GM18517 (cell line): Measurements from ENCODE around the gene ABR.
"Not testable (repeated sequence)": the region's sequence is repeated elsewhere in the genome, so short reads cannot be mapped to it uniquely, and the experiment has no call there.

Experiments used
- ATAC-seq: cut with Tn5 transposase; IDR thresholded peaks from one replicate; pipeline ENCODE4 v1.9.1; 2021; ENCODE audit warnings: mild to moderate bottlenecking, moderate library complexity; ENCODE audit not compliant: unreplicated experiment

The ABR gene

DNA sequence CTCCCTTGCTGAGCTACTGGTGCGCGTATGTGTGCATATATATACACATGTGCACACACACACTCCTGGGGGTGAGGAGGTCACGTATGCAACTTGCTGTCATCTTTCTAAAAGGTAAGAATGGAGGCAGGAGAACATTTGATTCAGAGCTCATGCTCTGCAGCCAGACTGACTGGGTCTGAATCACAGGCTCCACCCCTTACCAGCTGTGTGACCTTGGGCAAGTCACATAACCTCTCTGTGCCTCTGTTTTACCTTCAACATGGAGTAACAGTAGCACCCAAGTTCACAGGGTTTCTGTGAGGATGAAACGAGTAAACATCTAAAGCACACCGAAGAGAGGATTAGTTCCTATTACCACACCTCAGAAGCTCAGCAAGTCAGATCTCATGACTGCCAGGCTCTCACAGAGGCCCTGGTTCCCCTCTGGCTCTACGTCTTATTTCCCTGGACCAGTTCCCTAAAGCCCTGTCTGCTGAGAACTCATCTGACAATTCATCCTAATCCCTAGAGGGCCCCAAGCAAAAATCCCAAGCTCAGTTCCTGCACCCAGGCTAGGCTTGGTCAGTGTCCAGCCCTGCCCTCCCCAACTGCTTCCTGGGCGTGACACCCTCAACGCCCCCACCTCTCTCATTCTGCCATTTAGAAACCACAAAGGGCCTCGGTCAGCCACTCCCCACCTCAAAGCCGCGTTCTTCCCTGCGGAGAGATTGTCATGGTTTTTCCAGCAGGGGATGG, 28.7 kb downstream of the ABR start:
- no peak for ATAC-seq

DNA sequence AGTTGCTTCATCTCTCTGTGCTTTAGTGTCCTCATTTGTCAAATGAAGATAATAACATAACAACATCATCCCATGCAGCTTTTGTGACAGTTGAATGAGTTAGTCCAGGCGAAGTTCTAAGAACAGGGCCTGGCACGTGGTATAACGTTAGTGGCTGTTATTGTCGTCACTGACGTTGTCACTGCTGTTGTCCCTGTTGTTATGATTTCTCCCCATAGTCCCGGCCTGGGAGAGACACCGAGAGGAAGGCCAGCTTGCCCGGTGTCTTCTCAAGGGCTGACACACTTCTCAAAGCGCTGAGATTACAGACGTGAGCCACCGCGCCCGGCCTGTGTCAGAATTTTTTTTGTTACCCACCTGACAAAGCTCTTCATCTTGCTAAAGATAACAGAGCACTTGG, 29.9 kb downstream of the ABR start:
- no peak for ATAC-seq

DNA sequence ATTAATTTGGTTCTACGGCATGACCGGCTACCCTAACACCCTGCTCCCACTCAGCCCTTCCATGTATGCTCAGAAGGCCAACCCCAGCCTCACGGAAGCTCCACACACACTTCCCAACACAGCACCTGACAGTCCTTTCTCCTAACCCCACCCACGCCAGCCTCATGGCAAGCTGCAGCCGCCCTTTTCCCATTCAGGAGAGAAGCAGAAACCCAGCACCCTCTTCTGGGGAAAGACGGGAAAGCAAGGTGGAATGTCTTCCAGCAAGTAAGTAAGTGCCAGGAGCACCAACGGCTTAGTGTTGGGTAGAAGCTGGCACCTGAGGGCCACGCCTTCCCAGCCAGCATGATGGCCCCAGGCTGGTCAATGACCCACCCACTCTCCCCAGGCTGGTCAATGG, 32.1 kb downstream of the ABR start:
- ATAC-seq, result no peak

DNA sequence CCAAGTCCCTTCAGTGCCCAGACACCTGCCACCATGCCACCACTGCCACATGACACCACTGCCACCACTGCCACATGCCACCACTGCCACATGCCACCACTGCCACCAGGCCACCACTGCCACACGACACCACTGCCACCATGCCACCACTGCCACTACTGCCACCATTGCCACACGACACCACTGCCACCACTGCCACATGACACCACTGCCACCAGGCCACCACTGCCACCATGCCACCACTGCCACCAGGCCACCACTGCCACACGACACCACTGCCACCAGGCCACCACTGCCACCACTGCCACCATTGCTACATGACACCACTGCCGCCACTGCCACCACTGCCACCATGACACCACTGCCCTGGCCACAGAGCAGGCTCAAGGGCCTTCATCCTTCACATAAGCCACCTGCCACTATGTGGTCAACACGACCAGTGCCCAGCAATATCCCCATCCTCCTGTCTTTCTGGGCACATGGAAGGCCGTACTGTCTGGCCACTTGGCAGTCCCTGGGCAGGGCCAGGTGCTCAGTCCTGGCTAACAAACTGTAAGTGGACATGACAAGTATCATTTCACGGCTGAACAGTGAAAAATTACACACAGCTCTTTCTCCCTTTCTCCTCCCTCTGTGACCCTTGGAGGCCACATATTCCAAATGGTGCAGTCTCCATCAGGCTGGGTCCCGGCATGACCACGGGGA, 33.1 kb downstream of the ABR start:
- ATAC-seq, result no peak

DNA sequence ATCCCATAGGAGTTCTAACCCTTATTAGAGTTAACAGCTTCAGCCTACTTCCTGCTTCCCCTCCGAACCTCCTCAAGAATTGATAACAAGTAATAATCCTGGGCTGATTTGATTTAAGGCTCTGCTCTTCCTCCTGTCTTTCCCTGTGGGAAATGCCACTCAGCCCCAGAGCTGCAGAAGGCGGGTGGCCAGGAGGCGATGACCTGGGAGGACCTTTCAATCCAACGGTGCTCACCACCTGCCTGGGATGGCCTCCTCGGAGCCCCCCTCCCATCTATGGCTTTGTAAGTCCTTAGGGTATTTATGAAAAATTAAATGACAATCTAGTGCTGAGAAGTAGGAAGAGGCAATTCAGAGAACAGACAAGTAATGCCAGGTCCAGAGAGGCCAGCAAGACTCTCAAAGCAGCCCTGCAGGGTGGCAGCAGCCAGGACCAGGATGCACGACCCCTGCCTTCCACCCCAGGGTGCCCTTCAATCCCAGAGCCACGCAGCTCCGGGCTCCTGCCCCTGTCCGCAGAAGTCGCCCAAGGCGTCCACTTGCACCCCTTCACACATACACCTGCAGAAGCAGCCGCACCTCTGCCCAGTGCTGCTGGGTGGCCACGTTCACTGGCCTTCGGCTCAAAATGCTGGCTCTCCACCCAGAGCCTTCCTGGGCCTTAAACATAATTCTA, 34.3 kb downstream of the ABR start:
- no peak for ATAC-seq

DNA sequence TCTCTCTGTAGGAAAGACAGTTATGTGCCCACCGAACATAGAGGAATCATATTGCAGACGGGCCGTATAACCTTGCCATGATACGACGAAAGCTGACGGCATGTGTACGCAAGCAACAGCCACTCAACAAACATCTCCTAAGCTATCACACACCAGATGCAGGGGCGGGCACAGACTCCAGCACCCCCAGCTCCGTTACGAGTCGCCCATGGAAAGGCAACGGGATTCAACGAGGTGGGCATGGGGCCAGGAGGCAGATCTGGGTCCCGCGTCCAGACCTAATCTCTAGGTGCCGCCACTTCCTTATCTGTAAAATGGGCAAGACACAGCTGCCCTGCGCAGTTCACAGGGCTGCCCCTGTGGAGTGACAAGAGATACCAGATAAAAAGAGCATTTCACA, 35.6 kb downstream of the ABR start:
- ATAC-seq, result no peak

DNA sequence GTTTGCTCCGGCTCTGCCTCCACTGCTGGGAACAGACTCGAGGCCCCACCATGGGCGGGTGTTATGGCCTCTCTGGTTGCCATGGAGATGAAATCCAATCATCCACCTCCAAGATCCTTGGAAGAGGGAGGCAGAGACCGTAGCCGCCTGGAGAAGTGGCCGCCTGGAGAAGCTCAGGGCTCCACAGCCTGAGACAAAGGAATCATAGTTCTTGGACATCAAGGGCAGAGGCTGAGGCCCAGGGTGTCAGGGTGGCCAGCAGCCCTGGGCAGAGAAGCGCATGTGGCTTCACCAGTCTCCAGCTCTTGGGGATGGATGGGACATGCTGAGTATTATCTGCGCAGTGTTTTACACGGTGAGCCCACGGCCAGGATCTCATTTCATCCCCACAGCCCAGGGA, 36.2 kb downstream of the ABR start:
- no peak for ATAC-seq

DNA sequence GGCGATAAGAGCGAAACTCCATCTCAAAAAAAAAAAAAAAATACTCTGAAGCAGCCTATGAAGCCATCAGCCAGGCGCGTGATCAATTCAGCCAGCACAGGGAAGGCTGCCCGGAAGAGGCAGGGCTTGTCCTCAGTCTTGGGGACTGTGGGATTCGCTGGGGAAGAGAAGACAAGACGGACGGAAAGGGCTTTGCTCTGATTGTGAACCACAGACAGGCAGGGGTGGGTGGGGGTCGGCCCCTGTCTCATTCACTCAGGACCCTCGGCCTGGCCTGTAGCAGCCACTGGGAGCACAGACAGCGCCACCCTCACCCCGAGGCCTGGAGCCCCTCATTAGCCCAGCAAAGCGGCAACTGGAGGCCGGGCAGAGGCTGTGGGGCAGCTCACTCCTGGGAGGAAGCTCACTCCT, 37.2 kb downstream of the ABR start:
- ATAC-seq, result no peak

DNA sequence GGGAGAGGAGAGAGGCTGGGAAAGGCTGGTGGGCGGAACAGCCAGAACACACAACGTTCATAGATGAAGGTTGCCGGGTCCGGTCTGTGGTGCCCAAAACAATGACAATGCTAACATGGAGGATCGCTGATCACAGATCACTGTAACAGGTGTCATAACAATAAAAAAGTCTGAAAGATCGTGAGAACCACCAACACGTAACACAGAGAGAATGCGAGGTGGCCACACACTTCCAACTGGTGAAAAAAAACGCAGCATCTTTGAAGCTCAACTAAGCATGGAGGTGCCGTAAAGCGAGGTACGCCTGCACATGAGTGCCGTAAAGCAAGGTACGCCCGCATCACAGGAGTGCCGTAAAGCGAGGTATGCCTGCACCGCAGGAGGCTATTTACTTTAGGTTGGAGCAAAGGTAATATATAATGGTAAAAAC, 42.3 kb downstream of the ABR start:
- ATAC-seq, result no peak

DNA sequence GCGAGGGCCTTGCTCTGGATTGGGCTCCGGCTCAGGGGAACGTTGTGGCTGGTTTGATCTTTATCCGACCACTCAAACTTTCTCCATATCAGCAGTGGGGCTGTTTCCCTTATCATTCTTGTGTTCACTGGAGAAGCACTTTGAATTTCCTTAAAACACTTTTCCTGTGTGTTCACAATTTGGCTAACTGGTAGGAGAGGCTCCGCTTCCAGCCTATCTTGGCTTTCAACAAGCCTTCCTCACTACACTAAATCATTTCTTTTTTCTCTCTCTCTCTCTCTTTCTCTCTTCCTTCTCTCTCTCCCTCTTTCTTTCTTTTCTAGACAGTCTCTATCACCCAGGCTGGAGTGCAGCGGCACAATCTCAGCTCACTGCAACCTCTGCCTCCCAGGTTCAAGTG, 43.0 kb downstream of the ABR start:
- ATAC-seq, result no peak

DNA sequence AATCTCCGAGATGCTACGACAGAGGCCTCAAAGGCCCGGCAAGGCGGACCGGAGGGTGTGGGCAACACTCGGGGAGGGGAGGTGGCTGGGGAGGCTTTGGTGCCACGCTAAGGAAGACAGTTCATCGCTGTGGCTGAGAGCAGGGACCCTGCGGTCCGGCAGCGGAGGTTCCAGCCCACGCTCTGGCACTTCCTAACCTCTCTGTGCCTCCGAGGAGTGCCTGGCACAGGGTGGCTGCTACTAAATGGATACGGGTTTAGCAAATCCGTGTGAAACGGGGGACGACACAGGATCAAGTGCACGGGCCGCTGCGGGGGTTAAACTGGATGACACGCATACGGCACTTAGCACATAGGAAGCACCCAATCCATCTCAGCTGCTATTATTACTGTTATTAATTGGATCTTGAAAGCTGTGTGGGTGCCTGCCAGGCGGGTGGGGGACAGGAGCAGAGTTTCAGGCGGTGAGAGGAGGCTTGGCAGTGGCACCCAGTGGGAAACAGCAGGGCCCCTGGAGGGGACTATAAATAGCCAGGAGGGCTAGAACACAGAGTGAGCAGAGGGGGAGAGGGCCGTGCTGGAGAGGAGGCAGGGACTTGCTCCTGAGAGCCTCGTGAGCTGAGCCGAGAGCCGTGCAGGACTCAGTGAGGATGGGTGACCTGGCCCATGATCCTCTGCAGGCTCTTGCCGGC, 45.0 kb downstream of the ABR start:
- ATAC-seq, result no peak

DNA sequence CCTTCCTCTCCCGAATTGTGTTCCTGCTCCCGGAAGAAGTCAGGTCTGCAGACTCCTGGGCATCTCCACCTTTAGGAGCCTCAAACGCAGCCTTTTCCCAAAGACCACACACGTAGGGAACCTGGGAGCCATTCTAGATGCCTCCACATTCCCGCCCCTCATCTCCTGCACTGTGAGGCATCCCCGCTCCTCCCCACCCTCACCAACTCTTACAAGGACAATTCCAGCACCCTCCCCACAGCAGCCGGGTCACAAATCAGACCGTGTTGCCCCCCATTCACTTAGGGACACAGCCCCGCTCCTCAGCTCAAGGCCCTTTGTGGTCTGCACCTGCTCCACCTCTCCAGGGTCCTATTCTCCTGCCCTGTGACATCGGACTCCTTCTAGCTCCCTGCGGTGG, 49.6 kb downstream of the ABR start:
- ATAC-seq, result no peak

DNA sequence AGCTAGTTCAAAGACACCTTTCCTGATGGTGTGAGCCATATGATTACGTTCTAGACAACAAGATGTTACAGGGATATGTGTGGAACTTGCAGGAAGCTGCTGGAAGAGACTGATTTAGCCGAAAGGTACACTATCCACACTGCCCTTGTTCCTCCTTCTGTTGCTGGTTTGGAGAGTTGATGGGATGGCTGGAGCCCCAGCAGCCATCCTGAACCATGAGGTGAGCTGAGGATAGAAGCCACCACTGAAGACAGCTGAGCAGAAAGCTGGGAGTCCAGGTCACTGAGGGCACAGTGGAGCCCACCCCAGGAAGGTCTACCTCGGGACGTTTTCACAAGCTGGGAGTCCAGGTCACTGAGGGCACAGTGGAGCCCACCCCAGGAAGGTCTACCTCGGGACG, 51.3 kb downstream of the ABR start:
- not testable (repeated sequence) for ATAC-seq

DNA sequence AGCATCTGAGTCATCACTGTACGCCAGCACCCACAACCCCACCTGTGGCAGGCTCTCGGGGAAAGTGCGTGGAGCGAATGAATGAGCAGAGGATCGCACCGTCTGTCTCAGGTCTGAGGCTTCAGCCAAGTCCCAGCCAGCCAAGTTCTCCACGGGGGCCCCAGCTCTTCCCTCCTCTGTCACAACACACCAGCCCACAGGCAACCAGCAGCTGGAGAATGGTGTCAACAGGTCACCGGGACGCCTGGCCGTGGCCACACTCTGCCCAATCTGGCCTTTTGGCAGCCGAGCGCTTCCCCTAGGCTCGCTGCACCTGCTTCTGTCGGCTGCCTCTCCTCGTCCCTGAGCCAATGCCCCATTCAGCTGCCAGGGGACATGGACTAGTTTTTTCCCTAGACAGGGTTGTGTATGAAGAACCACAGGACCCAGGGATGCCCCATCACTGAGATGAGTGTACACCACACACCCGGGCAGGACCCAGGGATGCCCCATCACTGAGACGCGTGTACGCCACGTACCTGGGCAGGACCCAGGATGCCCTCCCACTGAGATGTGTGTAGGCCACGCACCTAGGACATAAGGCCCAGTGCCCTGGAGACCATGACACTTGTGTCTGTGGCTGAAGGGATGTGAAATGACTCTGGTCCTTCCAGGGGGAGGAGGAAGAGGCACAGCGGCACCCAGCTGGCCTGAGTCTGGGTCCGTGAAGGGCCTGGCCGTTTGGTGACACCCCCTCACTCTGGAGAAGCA, 52.8 kb downstream of the ABR start:
- no peak for ATAC-seq

DNA sequence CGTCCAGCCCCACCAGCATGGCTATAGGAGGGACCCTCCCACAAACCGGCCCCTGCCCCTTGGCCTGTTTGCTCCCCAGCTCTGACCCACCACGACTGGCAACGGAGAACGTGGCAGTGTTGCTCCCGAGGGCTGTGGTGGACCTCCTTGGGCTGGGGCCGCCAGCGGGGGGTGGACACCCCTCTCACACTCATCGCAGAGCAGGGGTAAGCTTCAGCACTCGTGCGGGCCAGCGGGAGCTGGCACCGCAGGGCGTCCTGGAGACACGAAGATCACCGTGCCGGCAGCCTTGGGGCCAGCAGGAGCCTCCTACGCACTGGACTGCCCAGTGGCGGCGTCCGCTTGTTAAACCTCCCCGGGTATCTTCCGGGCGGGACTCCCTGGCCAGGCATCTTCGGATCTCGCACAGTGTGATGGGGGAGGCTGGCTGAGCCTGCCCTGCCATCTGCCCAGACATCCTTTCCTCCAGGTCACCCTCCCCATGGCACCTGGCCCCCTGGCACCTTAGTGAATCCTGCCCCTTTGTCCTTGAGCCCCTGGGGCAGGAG, 53.5 kb downstream of the ABR start:
- no peak for ATAC-seq

DNA sequence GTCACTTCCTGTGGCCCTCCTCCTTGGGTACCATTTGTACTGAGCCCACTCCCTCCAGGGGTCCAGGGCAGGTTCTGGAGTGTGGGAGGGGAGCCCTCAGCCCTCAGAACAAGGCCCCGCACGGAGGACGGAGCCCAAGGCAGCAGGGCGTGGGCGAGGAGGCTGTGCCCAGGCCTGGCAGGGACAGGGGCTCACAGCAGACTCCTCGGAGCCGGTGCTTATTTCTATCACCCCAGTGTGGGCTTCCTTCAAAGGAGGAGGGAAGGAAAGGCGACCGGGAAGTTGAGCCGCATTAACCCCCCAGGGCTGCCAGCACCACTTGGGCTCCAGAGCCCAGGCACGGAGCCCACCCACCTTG, 54.0 kb downstream of the ABR start:
- ATAC-seq, result no peak

DNA sequence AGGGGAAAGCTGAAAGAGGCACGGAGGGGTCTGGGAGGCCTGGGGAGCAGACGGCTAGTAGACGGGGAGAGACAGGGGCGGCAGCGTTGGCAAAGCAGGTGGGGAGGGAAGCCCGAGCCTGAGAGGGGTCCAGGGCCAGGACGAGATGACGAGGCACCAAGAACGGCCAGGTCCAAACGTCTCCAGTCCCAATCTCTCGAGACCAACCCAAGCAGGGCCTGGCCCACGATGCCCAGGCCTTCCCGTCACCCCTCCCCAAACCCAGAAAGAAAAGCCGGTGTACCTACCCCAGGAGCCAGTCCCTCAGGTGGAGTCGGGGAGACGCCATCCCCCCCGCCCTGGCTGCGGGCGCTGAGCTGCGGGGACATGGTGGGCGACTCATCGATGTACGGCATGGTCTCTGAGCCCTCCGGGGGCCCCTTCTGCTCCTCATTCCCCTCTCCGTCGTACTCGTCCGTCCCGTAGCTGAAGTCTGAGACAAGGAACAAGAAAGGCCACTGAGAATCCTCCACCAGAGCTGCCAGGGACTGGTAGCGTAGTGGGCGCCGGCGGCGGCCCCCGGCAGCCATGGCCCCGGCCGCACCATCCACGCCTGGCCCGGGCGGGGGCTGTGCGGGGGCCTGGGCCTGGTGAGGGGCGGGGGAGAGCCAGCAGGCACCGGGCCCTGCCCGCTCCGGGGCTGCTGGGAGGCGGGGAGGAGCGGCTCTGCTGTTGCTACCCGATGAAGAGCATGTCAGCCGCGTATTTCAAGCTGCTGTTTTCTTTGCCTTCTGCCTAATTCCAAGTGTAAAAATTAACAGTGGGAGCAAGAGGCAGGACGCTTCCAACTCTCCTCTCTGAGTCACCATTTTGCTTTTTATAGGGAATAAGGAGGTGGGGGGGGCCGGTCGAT, 54.6 kb downstream of the ABR start:
- ATAC-seq, result no peak

DNA sequence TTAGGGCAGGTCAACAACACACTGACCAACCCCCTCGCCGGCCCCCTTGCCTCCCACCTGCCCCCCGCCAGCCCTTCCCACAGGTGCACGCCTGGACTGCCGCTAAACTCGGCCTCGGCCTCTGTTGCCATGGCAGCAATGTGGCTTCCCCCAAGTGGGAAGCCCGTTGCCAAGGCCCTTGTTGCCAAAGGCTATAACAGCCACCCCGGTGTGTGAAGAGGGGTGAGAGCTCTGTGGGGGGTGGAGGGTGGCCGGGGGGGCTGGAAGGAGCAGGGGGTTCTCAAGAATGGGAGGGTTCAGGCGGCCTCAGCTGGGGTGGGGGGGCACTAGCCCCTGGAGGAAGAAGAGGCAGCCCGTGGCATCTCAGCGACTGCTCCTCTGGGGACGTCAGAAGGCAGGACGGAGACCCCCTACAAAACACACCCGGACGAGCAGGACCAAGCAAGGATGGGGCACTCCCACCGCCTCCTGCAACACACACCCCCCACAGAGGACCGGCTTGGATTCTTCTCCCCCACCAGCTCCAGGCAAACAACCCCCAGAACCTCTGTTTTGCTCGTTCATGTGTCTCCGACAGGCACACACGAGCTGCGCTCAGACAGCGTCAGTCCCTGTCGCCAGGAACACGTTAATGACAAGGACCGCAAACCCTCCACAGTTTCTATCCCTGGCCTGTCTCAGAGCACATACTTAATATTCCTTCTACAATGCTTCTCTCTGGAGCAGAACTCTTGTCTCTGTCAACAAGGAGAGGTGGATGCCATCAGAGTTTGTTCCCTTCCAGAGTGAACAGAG, 55.7 kb downstream of the ABR start:
- ATAC-seq, result no peak

DNA sequence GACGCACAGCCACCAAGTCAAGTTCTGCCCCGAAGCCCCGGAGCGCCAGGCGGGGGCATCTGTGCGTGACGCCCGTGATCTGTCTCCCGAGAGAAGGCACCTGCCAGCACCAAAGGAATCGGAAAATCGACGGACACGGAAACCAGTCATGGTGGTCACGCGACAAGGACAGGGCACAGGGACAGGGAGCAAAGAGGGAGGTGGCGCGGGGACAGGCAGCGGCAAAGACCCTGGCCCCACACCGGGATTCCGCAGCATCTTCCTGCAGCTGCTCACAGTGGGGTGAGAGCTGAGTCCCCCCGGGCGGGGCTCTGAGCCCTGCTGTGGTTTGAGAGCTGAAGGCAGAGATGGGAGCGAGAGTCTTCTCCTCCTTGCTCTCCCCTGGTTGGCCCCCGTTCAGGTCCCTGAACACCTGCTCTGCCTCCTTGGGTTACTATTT, 56.4 kb downstream of the ABR start:
- ATAC-seq, result no peak
